ENCODE data around the gene DAPK1. TPM values are rescaled to one million over a fixed set of nuclear protein-coding genes. Genes with fewer than 3 reads are reported as not detected.

DAPK1 gene
- total RNA-seq, 1 donor from 2014 or later: 66.0 TPM

DNA sequence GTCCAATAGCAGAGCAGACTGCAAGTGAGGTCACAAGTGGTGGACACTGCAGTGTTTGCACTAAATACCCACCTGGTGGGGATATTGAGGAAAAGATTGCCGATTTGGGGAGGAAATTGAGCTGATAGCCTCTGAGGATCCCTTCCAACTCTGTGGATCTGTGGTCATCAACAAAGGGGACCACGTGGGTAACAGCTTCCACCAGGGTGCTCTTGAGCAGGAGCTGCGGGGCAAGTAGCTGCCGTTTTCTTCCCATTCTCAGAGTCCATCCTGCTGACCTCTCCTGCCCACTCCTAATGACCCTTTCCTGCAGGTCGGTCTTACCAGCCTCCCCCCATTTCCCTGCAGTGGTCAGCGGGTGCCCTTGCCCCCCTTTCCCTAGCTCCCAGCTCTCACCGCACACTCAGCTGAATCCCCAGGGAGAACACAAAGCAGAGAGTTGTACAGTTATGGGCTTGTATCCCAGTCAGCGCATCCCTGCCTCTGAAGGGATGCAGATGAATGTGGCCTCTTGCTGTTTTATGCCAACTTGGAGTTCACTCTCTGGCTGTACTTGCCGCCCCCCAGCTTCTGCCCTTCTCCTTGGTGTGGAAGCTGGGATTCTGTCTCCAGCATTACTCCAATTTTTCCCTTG lies 18.0 kb downstream of the DAPK1 start:
- FAIRE-seq: no peak

DNA sequence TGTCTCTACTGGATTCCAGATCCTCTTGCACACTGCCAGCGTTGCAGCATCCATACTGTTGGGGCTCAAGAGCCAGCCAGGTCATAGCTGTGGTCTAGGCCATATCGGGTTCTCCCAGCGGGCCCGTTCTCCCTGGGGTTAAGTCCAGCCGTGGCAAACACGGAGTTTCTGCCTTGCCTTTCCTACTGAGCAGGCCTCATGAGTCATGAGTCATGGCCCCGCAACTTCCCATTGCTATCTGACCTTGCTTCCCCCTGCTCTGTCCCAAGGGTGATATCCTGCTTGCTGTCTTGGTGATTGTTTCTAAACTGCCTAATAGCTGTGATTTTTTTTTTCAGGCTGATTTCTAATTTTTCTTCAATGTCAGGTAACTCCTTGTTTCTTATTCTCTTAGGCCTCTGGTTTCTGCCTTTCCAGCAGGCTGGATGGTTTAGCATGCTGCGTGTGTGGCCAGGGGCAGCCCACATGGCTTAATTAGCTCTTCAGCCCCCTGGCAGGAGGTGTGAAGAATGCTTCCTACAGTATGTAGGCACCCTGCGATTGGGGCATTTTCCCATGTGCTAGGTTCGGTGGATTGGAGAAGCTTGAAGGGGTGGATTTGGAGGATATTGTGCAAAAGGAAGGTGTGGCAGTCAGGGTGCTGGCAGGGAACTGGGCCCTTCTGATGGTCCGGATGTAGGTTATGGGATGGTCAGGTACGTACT lies 18.7 kb downstream of the DAPK1 start:
- DNase-seq (ENCODE audit: low spot score in 2 of 2) (no peak), FAIRE-seq (no peak)

More for the DNA sequence above, 18.0 kb downstream of the DAPK1 start:
- DNase-seq (ENCODE audit: low spot score in 2 of 2): no peak

DNA sequence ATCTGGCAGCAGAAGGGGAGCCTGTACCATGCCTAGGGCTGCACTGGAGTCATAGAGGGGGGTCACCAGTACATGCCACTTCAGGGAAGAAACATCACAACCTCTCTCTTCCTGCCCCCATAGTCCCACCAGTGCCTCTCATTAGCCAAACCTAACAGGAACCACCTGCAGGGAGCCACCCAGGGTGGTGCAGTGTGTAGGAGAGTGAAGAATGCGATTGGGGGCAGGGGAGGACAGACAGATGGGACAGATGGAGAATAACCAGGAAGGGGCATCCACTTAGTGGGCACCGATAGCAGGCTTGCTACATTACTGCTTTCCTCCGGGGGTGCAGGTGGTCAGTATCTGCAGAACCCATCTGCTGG lies 19.2 kb downstream of the DAPK1 start:
- FAIRE-seq: no peak

DNA sequence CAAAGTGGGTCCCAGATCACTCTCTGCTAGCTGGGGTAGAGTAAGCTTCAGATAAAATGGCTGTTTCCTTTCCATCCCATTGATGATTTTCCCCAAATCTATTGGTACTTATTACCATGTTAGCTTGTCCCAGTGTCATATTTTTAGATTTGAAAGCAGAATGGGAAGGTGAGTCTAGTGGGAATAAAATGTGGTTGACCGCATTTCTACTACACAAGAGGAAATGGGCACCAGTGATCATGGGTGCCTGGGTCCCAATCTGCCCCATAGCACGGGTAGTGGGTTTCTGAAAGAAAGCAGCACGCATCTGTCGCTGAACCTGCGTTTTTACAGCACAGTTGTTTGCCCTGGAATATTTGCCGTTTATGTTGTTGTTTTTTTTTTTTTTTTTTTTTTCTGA lies 20.1 kb downstream of the DAPK1 start:
- FAIRE-seq (no peak), DNase-seq (ENCODE audit: low spot score in 2 of 2) (no peak)

More for the DNA sequence above, 19.2 kb downstream of the DAPK1 start:
- no peak for DNase-seq (ENCODE audit: low spot score in 2 of 2)

DNA sequence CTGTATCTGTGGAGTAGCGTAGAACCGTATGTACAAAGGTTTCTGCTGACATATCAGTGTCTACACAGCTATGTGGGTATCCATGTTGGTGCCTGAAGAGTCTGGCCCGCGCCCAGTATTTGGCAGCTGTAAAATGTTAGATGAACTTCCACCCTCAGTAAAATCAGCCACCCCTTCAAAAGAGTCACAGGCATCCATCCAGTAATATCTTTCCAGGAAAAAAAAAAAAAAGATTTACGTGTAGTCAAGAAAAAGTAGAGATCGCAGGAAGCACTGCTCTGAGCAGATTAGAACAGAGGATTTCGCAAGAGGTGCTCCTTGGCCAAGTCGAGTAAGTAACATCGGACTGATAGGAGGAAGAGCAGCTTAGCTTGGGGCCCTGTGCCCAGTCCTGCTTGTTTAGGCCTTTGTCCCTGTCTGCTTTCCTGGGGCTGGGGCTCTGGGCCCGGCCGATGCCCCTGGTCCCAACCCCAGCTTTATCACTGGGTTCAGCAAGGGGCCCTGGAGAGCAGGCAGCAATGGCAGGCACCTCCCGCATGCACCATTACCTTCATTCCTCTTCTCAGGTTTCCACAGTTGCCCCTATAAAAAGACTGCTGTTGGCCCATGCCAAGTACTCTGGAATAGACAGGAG lies 21.2 kb downstream of the DAPK1 start:
- FAIRE-seq: no peak
- DNase-seq (ENCODE audit: low spot score in 2 of 2): no peak

DNA sequence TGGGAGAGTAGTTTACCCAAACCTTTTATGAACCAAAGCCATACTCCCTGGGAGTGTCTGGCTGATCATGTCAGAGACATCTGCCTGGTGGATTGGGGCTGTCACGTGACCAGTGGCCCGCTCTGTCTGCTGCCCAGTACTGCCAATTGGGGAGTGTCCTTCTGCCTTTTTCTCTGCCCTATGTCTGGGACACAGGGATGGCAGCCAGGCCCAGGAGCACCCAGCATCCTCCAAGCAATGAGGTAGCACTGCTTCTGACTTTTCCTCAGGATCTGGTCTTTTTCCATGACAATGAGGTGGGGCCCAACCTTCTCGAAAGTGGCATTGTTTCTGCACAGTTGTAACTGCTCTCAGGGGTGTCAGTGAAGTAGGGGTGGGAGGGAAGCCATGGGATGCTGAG lies 21.8 kb downstream of the DAPK1 start:
- DNase-seq (ENCODE audit: low spot score in 2 of 2): no peak
- FAIRE-seq: no peak

DNA sequence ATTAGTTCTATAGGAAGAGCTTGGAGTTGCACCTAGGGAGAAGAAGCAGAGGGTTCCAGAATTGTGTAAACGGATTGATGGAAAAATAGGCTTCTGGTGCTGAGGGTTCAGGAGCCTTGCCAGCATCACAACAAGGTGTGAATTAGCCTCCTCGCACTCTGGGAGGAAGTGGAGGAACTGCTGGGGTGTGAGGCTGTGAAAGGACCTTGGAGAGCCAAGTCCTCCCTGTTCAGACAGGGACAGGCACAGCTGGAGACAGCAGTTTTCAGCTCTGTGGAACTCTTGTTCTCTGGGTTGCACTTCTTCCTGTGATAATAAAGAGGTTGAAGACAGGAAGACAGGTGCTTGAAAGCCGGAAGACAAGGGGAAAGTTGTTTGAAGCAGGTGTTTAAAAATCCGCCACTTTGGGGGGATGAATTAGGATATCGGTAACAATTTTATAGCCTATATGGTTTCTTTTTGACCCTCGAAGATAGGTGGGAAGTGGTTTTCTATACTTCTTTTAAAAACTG lies 22.6 kb downstream of the DAPK1 start:
- FAIRE-seq (no peak), DNase-seq (ENCODE audit: low spot score in 2 of 2) (no peak)

DNA sequence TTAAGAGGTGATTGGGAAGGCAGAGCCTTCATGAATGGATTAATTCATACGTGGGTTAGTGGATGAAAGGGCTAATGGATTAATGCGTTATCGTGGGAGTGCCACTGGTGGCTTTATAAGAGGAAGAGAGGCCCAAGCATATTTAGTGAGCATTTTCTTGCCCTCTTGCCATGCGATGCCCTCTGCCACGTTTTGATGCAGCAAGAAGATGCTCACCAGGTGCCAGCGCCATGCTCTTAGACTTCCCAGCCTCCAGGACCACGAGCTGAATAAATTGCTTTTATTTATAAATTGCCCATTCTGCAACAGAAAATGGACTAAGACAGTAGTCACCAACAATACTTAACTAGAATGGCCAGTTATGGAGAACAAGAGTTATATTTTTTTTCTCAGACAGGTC lies 24.2 kb downstream of the DAPK1 start:
- FAIRE-seq: no peak
- no peak for DNase-seq (ENCODE audit: low spot score in 2 of 2)

DNA sequence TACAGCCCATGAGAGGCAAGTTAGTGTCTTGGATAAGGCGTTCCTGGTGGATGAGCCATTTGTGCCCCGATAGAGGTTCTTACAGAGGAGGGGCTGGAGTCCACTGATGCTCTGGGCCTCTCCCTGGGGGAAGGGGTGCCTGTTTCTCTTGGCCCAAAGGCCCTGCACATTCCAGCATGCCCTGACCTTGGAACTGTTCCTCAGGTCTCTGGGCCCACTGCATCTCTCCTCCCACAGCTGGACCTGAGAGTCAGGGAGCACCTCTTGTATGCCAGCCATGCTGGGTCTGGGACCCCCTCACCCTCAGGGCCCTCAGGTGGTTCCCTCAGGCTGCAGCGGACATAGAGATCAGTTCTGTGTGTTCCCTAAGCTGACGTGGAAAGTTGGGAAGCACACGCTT lies 26.4 kb downstream of the DAPK1 start:
- DNase-seq (ENCODE audit: low spot score in 2 of 2) (no peak), FAIRE-seq (no peak)

DNA sequence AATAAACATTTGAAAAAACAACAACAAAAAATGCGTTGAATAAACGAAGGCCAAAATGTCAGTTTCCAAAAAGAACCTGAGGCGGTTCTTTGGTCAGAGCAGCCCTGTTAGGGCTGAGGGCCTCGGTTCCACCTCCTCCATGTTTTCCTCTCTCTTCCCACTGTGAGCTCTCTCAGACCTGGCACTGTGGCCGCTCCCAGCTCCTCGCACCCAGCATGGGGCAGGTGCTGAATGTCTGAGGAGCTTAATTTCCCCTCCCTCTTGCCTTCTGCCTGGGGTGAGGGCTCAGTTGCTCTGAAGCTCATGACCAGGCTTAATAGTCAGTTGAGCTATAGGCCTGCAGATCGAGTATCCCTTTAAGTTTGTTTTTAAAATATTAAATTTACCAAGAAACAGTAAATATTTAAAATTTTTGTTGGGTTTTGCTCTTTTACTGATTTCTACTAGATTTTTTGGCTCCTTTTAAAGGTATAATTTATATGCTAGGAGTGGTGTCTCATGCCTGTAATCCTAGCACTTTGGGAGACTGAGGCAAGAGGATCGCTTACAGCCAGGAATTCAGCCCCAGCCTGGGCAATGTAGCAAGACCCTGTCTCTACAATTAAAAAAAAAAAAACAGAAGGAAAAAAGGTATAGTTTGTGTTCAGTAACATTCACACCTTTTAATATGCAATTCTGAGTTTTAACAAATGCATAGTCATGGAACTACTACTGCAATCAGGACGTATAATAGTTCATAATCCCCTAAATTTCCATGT lies 28.1 kb downstream of the DAPK1 start:
- DNase-seq (ENCODE audit: low spot score in 2 of 2) (no peak), FAIRE-seq (no peak)

DNA sequence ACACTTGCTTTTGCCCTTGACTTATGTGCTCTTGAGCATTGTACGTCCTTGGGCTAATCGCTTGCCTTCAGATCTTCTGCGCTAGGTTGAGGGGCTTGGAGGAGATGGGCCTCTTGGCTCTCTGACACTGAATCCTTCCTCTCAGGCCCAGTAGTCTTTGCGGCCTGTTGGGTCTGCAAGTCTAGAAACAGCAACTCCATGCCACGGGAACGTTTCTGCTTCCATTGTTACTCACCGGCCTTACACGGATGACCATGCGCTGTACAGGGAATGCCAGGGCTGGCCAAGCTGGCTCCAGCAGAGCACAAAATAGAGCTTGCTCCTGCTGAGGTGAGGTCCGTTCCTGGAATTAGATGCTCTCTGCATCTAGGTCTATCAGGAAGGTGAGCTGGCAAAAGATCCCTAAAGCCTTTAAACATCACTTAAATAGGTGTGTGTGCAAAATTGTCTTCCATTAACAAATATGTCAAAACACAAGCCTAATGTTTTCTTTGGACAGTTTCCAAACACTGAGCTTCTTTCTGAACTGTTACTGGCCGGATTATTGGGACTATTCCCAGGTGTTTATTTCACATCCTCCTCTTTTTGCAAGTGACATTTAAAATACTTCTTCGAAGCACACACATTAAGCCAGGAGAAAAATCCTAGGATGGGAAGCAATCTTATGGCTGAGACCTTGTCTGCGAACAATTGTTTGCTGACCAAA lies 29.7 kb downstream of the DAPK1 start:
- FAIRE-seq (no peak), DNase-seq (ENCODE audit: low spot score in 2 of 2) (no peak)

DNA sequence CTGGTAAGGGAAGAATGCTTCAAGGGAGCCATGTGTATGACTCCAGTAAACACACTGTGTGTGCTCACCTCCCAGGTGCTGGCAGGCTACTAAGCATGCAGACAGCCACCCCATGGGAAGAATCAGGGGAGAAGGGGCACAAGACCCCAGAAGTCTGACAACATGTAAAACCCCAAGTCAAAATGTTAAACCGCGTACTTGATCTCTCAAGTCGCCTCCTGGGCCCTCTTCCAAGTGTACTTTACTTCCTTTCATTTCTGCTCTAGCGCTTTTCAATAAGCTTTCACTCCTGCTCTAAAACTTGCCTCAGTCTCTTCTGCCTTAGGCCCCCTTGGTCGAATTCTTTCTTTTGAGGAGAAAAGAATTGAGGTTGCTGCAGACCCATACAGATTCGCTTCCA lies 31.3 kb downstream of the DAPK1 start:
- DNase-seq (ENCODE audit: low spot score in 2 of 2): no peak

DNA sequence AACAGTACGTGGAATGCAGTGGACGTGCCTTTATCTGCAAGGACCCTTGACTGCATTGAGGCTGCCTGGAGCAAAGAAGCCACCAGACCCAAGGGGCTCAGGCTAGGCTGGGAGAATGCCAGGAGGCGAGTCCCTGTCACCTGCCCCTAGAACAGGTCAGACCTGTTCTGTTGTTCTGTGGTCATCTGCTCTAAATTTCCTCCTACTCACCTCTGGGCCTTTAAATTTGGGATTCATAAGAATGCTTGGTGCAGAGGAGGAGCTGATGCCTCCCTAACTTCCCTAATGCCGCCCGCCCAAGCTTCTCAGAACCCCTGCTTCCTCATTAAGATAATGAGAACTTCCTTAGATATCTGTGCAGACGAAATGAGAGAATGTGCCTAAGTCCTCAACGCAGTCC lies 32.0 kb downstream of the DAPK1 start:
- DNase-seq (ENCODE audit: low spot score in 2 of 2): no peak
- no peak for FAIRE-seq

More for the DNA sequence above, 31.3 kb downstream of the DAPK1 start:
- FAIRE-seq: no peak

DNA sequence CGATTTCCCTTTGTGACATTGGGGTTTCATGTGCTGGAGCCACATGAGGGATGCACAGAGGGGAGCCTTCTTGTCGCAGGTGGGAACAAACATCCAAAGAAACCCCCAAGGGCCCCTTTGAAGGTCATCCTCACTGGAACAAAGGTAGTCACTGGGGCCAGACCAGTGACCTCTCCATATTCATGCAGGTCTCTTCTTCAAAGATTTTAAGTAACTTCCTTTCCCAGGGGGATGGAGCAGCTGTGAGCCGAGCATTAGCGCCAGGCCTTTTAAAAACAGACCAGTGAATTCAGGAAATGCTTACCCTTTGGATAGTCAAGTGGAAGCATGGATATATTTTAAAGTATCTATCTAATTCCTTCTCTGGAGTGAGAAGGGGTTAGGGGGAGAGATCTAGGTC lies 33.0 kb downstream of the DAPK1 start:
- DNase-seq (ENCODE audit: low spot score in 2 of 2) (no peak), FAIRE-seq (no peak)

DNA sequence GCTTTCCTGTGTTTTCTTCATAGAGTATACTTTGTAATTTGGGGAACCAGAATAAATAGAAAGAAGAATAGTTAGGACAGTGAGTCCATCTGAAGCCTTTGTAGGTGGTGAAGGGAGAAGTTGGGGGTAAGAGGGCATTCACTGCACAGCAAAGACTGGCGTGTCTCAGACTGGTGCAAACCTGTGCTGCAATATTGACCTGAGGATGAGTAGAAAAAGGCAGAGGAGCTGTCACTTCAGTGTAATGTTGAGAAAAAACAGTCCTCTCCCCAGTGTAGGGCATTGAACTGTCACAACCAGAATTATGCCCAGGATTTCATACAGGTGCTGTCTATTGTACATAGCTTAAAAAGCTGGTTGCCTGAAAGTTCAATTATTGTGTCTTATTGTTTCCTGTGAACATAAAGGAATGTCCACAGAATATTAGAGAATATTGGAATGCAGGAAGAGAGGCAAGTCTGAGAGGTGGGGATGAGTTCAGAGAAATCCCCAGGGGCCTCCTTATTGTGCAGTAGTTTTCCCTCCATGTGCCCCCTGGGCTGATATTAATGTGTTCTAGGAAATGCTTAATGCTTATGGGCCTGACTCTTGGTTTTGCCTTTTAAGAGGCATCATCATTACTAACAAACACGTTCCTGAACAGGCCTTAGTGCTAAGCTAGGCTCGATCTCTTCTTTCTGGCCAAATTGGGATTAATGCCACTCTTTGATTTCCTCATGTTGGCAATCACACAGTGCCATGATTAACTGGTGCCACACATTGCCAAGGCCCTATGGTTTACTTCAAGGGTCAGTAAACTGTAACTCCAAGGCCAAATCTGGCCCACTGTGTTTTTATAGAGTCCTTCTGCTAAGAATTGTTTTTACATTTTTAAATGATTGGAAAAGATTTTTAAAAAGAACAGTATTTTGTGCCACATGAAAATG lies 34.0 kb downstream of the DAPK1 start:
- DNase-seq (ENCODE audit: low spot score in 2 of 2): no peak
- no peak for FAIRE-seq

DNA sequence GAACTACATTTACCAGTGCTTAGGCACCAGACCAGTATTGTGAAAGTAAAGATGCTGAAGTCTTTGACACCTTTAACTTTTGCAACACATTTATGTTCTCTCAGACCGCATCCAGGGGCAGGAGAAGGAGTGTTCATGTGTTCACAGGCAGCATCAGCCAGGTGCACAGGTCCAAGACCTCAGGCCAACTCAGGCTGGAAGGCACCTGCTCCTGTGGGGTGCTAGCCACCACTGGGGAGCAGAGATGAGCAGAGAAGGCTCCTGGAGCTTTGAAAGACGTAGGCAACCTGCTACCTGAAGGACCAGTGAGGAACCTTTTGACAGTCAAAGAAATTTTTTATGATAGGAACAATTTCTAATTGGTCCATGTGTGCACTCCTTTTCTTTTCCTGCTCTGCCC lies 35.6 kb downstream of the DAPK1 start:
- FAIRE-seq (no peak), DNase-seq (ENCODE audit: low spot score in 2 of 2) (no peak)

DNA sequence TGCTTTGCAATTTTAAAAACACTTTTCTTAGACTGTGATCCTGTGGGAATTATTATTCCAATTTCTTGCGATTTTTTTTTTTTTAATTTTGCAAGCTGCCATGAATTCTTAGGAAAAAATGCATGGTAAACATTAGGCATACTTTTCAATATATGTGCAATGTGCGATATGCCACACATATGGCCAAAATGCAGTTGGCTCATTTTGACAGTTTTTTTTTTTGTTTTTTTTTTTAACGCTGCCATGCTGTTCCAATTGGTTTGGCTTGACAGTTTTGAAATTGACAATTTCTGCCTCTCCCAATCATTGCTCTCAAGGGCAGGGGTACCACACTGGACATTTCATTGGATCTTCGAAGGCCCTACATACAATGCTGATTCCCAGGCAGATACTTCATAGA lies 36.4 kb downstream of the DAPK1 start:
- FAIRE-seq: no peak

DNA sequence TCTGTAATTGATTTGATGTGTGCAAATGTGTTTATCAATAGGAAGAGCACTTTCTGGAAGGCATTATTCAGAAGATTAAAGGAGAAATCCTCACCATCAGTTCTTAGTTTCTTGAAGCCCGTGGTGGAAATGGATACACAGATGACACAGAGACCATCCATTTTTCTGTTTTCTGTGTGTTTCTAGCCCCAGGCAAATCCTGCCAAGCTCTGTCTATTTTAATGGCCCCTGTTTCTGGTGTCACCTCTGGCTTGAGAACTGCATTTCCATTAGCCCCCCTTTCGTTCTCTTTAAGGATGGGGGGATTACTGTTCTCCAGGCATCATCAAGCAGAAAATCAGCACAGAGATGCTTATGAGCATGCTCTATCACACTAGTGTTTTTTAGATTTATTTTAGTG lies 37.3 kb downstream of the DAPK1 start:
- FAIRE-seq (no peak), DNase-seq (ENCODE audit: low spot score in 2 of 2) (no peak)

More for the DNA sequence above, 36.4 kb downstream of the DAPK1 start:
- DNase-seq (ENCODE audit: low spot score in 2 of 2): no peak

DNA sequence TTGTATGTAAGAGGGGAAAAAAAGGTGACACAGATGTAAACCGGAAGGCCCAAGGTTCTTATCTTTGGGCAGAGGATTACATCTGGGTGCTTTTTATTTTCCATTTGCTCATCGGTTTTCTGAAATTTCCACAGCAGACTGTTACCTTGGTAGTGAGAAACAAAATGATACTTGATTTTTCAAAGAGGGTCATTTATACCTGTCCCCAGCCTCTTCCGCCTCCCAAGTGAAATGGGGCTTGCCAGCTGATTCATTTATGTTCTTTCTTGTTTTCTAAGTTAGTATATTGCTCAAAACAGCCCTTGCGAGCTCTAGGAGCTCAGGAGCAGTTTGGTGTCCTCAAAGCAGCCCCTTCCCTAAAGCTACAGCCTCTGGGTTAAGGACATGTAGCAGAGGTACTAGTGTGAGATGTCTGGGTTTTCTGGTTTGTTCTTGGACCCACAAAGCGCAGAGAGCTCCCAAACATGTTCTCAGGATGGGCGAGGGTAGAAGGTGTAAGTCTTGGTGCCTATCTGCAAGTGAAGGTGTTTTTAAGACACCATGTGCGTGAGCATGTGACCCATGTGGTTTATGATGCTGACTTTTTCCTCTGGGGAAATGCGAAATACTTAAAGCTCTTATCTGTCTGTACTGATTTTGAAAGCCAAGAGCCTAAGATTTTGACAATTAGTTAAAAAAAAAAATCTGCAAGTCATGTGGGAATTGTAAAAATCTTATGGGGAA lies 38.3 kb downstream of the DAPK1 start:
- FAIRE-seq (no peak), DNase-seq (ENCODE audit: low spot score in 2 of 2) (no peak)

All from frontal cortex (tissue), 4 donors.